Testis (tissue), 2 donors: ENCODE measurements around the gene ARPC5.

ENCODE experiments used
- POLR2A ChIP-seq: fragments of 450-650 bp; IDR thresholded peaks from one replicate; pipeline ENCODE4 v1.6.1; 2017; ENCODE audit warnings: antibody characterized with exemption, mild to moderate bottlenecking, moderate library complexity
- TF ChIP-seq, protein P1 (sequence below), 3 experiments: fragments of 450-650 bp in 2 of 3; fragments of 200-600 bp in 1 of 3; sonication (generic) in 1 of 3; IDR thresholded peaks; one replicate each; pipeline ENCODE4 v1.5.1; 2016 to 2019; ENCODE audit warnings: antibody characterized with exemption in 3 of 3, mild to moderate bottlenecking in 2 of 3, moderate library complexity in 1 of 3

DNA sequence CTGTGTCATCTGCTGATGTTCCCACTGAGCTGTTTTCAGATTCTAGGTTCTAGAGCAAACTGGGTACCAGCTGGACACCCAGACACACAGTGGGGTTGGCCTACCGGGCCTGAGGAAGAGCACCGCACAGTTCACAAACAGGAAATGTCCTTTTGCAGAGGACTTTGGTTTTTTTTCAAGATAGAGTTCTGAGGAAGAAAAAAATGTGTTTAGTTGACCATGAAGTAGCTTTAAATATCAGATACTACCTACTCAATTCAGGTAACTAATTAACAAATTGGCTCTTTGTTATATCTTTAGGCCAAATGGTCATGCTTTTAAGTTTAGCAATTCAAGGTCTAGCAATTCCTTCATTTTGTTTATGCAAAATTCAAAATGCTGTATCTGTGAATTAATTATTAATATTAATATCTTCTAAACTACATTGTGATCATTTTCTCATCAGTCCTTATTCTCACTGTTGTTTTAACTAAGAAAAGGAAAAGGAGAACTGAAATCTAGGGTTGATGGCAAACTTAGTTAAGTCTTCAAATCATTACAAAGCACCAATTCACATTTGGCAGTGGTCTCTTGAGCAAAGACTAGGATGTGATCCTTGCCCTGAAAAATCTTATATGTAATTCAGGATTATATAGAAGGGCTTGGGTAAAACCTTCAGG is 28.1 kb downstream of the ARPC5 start:
- TF ChIP-seq, protein P1, sequence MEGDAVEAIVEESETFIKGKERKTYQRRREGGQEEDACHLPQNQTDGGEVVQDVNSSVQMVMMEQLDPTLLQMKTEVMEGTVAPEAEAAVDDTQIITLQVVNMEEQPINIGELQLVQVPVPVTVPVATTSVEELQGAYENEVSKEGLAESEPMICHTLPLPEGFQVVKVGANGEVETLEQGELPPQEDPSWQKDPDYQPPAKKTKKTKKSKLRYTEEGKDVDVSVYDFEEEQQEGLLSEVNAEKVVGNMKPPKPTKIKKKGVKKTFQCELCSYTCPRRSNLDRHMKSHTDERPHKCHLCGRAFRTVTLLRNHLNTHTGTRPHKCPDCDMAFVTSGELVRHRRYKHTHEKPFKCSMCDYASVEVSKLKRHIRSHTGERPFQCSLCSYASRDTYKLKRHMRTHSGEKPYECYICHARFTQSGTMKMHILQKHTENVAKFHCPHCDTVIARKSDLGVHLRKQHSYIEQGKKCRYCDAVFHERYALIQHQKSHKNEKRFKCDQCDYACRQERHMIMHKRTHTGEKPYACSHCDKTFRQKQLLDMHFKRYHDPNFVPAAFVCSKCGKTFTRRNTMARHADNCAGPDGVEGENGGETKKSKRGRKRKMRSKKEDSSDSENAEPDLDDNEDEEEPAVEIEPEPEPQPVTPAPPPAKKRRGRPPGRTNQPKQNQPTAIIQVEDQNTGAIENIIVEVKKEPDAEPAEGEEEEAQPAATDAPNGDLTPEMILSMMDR (IDR thresholded peaks at IDR 0.05): no peak
- no peak for TF ChIP-seq POLR2A
